RPMI7951 (cell line): ENCODE measurements around the gene ANKRD36. TPM values are rescaled to one million over a fixed set of nuclear protein-coding genes. Genes with fewer than 3 reads are reported as not detected.
"Not testable (repeated sequence)": the region's sequence is repeated elsewhere in the genome, so short reads cannot be mapped to it uniquely, and the experiment has no call there.

Experiments used
- DNase-seq: peaks from one replicate; pipeline ENCODE4 v3.0.0-alpha.2; 2012; ENCODE audit warnings: low read depth
- total RNA-seq: library from RNA; depleted of rRNA; stranded (reverse); fragments of >200 nt; shearing (Covaris generic); gene quantifications from 2 replicates; pipeline ENCODE4 v1.2.3, GENCODE V29; 2014; rRNA removed

Gene ANKRD36
- total RNA-seq, result 16.8 and 18.0 TPM in 2 replicates

- DNase-seq, result peak; percentile 76
These were observed at the start of gene ANKRD36 for GRCh38 chr2:97113050-97113881. TSS of gene ANKRD36 (plus strand) at chr2:97113153. CDS start at chr2:97113740, 587 bp downstream.

DNA sequence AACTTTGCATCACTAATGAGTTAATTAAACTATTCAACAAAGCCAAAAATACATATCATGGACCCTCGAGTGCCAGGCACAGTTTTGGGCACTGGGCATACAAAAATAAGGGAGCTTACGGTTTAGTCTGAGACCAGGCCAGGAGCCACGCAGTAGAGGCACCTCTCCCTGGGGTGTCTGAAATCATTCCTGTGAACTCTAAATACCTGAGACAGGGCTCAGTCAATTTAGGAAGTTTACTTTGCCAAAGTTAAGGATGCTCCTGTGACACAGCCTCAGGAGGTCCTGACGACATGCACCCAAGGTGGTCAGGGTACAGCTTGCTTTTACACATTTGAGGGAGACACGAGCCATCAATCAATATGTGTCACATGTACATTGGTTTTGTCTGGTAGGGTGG, 46.9 kb upstream of the ANKRD36 start:
- DNase-seq, result not testable (repeated sequence)

- no peak for DNase-seq
These were observed 45.5 kb upstream of the ANKRD36 start for GRCh38 chr2:97067279-97068004.

DNA sequence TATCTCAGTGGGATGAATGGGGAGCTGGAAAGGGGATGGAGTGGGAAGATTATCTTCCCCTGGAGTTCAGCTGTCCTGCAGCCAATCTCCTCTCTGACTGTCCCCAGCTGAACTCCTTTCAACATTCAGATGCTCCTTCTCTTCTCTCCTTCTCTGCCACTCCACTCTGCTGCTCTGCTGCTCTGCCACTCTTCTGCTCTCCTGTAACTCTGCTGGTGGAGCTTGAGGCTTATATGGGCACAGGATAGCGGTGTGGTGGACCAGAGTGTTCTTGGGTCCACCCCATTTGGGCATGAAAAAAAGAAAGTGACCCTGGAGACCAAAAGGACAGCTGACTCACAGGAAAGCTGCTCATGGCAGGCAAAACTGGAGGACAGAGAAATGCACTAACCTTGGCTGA, 44.9 kb upstream of the ANKRD36 start:
- peak; percentile 2 for DNase-seq

- DNase-seq, result peak; percentile 2
These were observed 44.2 kb upstream of the ANKRD36 start for GRCh38 chr2:97068722-97069121.

DNA sequence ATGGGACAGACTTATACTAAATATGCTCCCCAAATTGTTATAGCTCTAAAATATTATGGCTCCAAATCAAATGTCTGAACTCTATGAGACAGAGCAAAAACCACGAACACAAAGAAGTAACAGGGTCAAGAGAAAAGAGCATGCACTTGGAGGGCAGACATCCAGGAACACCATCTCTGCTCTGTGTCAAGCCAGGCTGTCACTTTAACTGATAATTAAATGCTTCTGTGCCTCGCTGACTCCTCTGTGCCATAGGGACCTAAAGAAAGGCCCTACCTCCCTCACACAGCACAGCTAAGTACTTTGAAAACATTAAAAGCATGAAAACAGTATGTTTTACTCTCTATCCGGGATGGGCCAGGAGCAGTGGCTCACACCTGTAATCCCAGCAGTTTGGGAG, 42.0 kb upstream of the ANKRD36 start:
- not testable (repeated sequence) for DNase-seq

DNA sequence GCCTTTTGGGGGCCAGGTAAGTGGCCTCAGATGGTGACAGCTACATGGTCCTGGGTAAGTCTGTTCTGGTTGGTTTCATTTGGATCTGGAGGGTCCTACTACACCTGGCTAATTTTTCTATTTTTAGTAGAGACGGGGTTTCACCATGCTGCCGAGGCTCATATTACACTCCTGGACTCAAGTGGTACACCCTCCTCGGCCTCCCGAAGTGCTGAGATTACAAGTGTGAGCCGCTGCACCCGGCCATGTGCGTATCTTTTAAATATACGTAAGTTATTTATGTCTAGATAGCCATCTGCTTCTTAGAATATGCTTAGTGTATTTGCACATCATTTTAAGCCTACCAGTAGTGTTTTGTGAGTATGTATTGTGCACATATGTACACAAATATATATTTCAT, 35.7 kb upstream of the ANKRD36 start:
- not testable (repeated sequence) for DNase-seq

DNA sequence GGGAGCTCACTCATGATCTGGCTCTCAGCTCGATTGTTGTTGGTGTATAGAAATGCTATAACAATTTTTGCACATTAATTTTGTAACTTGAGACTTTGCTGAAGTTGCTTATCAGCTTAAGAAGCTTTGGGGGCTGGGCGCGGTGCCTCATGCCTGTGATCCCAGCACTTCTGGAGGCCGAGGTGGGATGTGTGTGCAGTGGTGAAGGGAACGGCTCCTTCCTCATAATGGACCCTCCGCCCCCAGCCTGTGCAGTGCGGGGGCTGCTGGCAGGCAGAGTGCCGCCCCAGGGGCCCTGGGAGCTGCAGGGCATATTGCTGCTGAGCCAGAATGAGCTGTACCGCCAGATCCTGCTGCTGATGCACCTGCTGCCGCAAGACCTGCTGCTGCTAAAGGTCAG, 32.1 kb upstream of the ANKRD36 start:
- DNase-seq, result not testable (repeated sequence)

DNA sequence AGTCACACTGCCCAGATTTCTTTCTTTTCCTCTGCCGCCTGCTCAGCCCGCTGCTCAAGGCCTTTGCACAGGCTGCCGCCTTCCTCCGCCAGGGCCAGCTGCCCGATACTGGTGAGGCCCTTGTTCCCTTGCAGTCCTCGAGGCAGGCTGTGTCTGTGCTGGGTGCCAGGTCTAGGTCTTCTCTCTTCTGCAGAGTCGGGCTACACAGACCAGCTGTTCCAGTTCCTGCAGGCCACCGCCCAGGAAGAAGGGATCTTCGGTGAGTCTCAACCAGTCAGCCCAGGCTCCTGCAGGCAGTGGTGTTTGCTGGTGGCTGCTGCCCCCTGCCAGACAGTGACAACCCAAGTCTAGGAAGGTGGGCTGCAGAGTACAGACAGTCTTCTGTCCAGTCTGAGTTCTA, 30.7 kb upstream of the ANKRD36 start:
- DNase-seq, result not testable (repeated sequence)

DNA sequence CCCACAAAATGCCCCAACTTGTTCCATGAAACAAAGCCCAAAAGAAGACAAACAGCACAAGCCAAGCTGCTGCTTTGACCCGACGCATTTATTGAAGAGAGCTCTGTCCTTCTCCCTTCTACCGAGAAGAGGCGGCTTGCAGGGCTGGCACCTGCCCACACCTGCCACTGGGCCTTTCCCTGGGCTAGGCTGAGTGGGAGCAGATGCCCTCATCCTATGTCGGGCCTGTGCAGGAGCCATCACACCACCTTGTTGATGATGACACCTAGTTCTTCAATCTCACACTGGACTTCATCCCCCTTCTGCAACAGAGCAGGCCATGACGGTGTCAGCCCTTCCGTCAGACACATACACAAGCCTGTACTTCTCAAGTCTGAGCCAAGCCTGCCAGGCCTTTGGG, 29.4 kb upstream of the ANKRD36 start:
- not testable (repeated sequence) for DNase-seq

DNA sequence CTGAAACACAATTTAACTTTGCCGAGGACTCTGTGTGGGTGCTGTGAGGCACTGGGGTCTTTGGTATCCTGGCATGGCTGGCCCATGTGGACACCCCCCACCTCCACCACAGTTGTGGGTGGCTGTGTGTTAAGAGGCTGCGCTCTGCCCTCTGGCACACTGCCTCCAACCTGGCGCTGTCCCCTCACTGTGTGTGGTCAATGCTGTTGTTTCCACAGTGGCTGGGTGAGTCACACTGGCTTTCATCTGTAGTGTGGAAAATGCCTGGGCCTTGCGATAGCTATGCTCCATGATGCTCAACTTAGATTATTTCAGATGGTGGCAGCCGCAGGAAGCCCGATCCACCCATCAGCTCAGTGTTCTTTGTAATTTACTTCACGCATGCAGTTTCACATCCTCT, 27.9 kb upstream of the ANKRD36 start:
- DNase-seq, result not testable (repeated sequence)

DNA sequence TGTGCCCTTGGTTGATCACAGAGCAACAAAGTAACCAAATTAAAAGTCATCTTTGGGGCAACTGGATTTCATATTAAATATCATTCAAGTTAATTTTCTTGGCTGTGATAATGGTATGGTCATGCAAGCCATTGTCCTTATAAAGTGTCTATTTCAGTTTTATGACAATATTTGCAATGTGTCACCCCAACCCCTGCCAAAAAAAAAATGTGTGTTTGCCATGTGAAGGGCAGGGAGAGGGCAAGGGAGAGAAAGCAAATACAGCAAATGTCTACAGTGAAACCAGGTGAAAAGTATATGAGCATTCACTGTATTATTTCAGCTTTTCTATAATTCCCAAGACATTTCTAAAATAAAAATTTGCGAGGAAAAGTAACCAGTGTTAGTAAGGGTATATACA, 24.2 kb upstream of the ANKRD36 start:
- DNase-seq, result not testable (repeated sequence)

GRCh38 chr2:97092946-97093345, 20.0 kb upstream of the ANKRD36 start:
- peak; percentile 2 for DNase-seq

- DNase-seq, result not testable (repeated sequence)
These were observed 18.8 kb upstream of the ANKRD36 start for GRCh38 chr2:97093983-97094771.

GRCh38 chr2:97094772-97095611, 18.0 kb upstream of the ANKRD36 start, which contains the start of gene FAHD2B:
TSS of gene FAHD2B (minus strand) at chr2:97094882. CDS start at chr2:97091706, 3,176 bp downstream.
- DNase-seq, result peak; percentile 69

DNA sequence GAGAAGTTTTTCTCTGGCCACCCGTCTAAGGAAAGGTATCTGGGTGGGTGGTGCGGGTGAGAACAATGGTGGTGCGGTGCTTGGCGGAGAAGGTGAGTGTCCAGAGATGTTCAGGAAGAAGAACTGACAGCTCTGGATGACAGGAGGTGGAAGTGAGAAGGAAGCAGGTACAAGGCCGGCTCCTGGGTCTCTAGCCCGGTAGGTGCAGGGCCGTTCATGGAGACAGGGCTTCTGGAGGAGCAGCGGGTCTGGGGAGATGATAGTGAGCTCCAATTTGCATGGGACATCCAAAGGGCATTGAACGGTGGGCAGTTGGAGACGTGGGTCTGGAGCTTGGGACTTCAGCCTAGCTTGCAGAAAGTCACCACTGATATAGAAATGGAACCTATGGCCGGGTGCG, 17.3 kb upstream of the ANKRD36 start:
- DNase-seq, result no peak

DNA sequence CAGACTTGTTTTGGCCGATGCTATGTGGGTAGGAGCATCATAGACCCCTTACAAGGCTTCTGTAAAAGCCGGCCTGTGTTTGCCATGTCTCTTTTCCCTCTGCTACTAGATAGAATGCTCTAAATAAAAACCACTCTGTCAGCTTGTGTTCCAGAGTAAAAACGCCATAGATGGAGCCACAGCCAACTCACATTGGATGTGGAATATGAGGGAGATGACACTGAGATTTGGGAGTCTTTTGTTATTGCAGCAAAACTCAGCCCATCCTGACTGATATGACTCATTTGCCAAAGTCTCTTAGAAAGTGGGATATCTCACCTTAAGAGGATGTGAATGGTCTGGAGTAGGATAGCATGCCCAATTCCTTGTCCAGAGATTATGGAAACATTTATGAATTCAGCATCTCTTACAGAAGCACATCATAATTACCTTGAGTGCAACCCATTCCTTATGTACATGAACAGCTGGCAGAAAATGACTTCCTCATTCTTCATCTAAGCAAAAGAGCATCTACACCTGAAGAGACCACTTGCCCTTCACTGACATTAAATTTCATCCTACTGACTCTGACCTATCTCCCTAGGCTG, 14.1 kb upstream of the ANKRD36 start:
- DNase-seq, result not testable (repeated sequence)

DNA sequence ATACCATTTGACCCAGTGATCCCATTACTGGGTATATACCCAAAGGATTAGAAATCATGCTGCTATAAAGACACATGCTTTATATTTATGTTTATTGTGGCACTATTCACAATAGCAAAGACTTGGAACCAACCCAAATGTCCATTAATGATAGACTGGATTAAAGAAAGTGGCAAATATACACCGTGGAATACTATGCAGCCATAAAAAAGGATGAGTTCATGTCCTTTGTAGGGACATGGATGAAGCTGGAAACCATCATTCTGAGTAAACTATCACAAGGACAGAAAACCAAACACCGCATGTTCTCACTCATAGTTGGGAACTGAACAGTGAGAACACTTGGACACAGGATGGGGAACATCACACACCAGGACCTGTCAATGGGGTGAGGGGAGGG, 6.1 kb upstream of the ANKRD36 start:
- not testable (repeated sequence) for DNase-seq

GRCh38 chr2:97111246-97111645, 1.7 kb upstream of the ANKRD36 start:
- DNase-seq, result not testable (repeated sequence)

DNA sequence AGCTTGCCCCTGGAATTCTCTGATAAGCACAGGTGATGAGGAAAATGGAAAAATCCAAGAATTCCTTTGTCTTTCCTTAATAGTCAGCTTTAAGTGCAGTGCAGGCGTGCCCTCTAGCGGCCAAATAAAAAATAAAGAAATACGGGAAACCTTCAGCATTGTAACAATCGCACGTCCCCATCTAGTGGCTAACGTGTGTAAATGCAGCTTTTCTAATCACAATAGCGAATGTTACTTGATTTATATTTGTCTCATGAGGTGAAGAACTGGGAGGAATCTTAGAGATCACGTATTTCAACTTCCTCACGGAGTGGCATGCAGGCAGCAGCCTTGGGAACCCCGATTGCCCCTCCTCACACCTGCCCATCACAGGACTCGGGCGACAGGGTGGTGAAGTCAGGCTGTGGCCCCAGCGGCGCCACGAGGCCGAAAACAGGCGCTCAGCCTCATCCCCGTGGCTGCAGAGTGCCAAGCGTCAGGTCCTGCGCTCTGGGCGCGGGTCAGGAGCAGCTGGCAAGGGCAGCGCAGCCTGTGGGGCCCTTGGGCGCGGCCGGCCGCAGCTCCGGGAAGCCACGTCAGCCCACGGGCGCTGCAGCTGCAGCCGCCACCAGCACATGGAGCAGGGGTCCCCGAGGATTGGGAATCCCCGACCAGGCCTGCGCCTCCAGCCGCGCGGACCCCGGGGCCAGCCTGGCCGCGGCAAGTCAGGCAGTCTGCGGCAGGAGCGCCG, 468 bp upstream of the ANKRD36 start:
- peak; percentile 53 for DNase-seq
